DND-41 (cell line): ENCODE measurements around the gene CHAC1.

ENCODE experiments used
- EZH2 ChIP-seq: IDR thresholded peaks from 3 replicates; pipeline ENCODE4 v1.6.1; 2012; ENCODE audit warnings: borderline replicate concordance, low read depth, mild to moderate bottlenecking, moderate library complexity, low read length, inconsistent platforms; ENCODE audit not compliant: severe bottlenecking
- TF ChIP-seq, protein P1 (sequence below): IDR thresholded peaks from 2 replicates; pipeline ENCODE4 v1.5.1; 2012; ENCODE audit warnings: borderline replicate concordance, low read length, moderate library complexity, mild to moderate bottlenecking; ENCODE audit not compliant: poor library complexity, severe bottlenecking; ENCODE audit errors: extremely low read depth

GRCh38 chr15:40921949-40922607 lies 31.2 kb upstream of the CHAC1 start:
- TF ChIP-seq, protein P1, sequence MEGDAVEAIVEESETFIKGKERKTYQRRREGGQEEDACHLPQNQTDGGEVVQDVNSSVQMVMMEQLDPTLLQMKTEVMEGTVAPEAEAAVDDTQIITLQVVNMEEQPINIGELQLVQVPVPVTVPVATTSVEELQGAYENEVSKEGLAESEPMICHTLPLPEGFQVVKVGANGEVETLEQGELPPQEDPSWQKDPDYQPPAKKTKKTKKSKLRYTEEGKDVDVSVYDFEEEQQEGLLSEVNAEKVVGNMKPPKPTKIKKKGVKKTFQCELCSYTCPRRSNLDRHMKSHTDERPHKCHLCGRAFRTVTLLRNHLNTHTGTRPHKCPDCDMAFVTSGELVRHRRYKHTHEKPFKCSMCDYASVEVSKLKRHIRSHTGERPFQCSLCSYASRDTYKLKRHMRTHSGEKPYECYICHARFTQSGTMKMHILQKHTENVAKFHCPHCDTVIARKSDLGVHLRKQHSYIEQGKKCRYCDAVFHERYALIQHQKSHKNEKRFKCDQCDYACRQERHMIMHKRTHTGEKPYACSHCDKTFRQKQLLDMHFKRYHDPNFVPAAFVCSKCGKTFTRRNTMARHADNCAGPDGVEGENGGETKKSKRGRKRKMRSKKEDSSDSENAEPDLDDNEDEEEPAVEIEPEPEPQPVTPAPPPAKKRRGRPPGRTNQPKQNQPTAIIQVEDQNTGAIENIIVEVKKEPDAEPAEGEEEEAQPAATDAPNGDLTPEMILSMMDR: no peak
- TF ChIP-seq EZH2: no peak
